Rectal smooth muscle tissue (tissue), 1 donor: ENCODE results near the gene KCNE4.

Source experiments
- H3K27ac ChIP-seq: one replicate; pipeline ENCODE4 v1.7.0; 2013; ENCODE audit warnings: low read depth, low read length, inconsistent platforms
- H3K27me3 ChIP-seq: one replicate; pipeline ENCODE4 v1.7.0; 2013; ENCODE audit warnings: low read length; ENCODE audit not compliant: control insufficient read depth, insufficient read depth
- H3K36me3 ChIP-seq: one replicate; pipeline ENCODE4 v1.7.0; 2013; ENCODE audit warnings: low read length; ENCODE audit not compliant: control insufficient read depth, insufficient read depth
- H3K4me1 ChIP-seq: one replicate; pipeline ENCODE4 v1.7.0; 2013; ENCODE audit warnings: low read length; ENCODE audit not compliant: control insufficient read depth, insufficient read depth
- H3K4me3 ChIP-seq: one replicate; pipeline ENCODE4 v1.7.0; 2013; ENCODE audit warnings: low read length
- H3K9ac ChIP-seq: one replicate; pipeline ENCODE4 v1.7.0; 2013; ENCODE audit warnings: low read length

KCNE4 gene

DNA sequence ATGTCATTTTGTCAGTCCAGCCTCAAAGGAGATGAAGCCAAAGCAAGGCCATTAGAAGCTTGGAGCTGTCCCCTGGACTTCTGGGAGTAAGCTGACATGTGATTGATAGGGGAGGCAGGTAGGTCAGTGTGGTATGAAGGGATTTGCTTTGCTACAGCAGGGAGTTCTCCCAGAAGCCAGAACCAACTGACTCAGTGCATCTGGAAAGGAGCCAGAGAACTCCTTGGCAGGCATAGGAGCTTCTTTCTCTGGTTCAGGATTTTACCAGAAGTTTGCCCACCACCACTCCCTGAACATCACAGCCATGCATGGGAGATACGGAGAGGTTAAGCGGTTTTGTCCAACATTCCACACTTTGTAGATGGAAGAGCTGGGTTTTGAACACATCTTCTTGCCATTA is 24.5 kb upstream of the KCNE4 start:
- H3K36me3 ChIP-seq = no peaks in the 10 kb centered on the region
- H3K9ac ChIP-seq = no peak overlapping the region
- H3K4me3 ChIP-seq = no peak overlapping the region
- H3K27me3 ChIP-seq = no peaks in the 10 kb centered on the region
- no peak overlapping the region for H3K27ac ChIP-seq
- H3K4me1 ChIP-seq = no peaks in the 10 kb centered on the region

DNA sequence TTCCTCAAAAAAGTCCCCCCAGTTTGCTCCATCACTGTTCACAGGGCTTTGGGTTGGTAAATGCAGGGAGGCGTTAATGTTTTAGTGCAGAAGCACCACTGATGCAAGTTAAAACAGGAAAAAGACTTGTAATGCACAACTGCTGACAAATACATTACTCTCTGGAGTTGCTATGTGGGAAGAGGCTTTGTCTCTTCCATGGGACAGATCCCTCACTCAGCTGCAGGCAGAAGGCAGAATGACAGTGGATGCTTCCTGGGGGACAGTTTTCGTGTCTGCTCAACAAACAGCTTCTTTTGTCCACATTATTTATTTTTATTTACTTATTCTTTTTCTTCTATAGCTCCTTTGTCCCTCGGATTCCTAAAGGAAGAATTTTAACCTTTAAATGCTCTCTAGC is 22.7 kb upstream of the KCNE4 start:
- Histone ChIP-seq H3K27ac (no peak overlapping the region), H3K9ac (no peak overlapping the region), H3K36me3 (no peaks in the 10 kb centered on the region), H3K4me3 (no peak overlapping the region), H3K4me1 (no peaks in the 10 kb centered on the region), H3K27me3 (no peaks in the 10 kb centered on the region)

DNA sequence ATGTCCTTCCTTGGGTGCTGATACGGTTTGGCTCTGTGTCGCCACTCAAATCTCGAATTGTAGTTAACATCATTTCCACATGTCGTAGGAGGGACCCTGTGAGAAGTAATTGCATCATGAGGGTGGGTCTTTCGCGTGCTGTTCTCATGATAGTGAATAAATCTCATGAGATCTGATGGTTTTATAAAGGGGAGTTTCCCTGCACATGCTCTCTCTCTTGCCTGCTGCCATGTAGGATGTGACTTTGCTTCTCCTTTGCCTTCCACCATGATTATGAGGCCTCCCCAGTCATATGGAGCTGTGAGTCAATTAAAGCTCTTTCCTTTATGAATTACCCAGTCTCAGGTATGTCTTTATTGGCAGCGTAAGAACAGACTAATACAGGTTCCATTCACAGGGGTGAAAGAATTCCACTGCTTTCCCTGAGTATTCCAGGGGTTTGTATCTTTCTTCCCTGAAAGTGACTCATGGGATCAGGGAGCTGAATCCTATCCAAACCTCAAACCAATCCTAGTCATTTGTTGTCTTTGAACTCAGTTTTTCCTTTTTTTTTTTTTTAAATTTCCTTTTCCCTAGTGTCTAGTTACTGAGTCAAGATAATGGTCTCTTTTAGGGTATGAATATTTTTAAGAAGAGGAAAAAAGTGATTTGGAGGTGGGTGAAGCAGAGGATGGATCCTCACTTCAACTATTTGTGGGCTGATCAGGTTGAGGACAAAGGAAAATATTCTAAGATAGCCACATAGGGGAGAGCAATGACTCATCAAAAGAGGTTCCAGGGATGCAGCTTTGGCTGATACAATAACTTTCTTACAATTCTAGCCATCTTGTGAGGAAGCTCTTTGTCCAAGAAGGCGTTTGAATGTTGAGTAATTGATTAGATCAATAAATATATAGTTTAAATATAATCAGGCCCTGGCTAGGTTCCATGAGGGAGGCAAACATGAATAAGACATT is 19.5 kb upstream of the KCNE4 start:
- no peak overlapping the region for H3K27ac ChIP-seq
- no peak overlapping the region for H3K9ac ChIP-seq
- H3K4me1 ChIP-seq = no peaks in the 10 kb centered on the region
- H3K36me3 ChIP-seq = no peaks in the 10 kb centered on the region
- H3K4me3 ChIP-seq = no peak overlapping the region
- no peaks in the 10 kb centered on the region for H3K27me3 ChIP-seq

DNA sequence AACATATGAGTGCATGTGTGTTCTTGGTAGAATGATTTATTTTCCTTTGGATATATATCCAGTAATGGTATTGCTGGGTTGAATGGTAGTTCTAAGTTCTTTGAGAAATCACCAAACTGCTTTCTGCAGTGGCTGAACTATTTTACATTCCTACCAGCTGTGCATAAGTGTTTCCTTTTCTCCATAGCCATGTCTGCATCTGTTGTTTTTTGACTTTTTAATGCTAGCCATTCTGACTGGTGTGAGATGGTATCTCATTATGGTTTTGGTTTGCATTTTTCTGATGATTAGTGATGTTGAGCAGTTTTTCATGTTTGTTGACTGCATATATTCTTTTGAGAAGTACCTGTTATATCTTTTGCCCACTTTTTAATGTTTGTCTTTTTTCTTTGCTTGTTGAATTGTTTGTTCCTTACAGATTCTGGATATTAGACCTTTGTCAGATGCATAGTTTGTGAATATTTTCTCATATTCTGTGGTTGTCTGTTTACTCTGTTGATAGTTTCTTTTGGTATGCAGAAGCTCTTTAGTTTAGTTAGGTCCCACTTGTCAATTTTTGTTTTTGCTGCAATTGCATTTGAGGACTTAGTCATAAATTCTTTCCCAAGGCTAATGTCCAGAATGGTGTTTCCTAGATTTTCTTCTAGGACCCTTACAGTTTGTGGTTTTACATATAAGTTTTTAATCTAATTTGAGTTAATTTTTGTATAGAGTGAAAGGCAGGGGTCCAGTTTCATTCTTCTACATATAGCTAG is 17.6 kb upstream of the KCNE4 start:
- Histone ChIP-seq H3K27ac (no peak overlapping the region), H3K4me1 (no peaks in the 10 kb centered on the region), H3K27me3 (no peaks in the 10 kb centered on the region), H3K9ac (no peak overlapping the region), H3K4me3 (no peak overlapping the region), H3K36me3 (no peaks in the 10 kb centered on the region)

DNA sequence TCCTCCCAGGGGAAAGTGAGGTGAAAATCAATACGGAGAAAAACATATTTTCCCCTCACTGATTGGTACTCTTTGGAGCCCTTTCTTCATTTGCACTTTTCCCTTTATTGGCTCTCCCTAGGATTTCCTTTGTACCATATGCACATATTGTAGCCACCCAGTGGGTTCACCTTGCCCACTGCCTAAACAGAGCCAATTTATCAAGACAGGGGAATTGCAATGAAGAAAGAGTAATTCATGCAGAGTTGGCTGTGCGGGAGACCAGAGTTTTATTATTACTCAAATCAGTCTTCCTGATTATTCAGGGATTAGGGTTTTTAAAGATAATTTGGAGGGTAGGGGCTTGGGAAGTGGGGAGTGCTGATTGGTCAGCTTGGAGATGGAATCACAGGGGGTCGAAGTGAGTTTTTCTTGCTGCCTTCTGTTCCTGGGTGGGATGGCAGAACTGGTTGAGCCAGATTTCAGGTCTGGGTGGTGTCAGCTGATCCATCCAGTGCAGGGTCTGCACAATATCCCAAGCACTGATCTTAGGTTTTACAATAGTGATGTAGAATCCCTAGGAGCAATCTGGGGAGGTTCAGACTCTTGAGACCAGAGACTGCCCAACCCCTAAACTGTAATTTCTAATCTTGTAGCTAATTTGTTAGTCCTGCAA is 15.1 kb upstream of the KCNE4 start:
- H3K36me3 ChIP-seq = no peaks in the 10 kb centered on the region
- H3K9ac ChIP-seq = no peak overlapping the region
- H3K4me3 ChIP-seq = no peak overlapping the region
- no peaks in the 10 kb centered on the region for H3K27me3 ChIP-seq
- H3K4me1 ChIP-seq = no peaks in the 10 kb centered on the region
- H3K27ac ChIP-seq = no peak overlapping the region

DNA sequence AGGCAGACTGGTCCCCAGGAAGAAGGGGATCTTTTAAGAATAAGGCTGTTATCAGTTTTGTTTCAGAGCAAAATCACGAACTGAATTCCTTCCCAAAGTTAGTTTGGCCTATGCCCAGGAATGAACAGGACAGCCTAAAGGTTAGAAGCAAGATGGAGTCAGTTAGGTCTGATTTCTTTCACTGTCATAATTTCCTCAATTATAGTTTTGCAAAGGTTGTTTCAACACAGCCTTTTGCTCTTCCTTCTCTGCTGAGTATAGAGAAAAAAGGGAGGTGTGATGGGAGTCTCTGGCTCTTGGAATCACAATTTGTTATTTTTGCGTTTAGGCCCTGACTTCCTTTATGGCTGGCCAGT is 14.6 kb upstream of the KCNE4 start:
- Histone ChIP-seq H3K27me3 (no peaks in the 10 kb centered on the region), H3K4me1 (no peaks in the 10 kb centered on the region), H3K36me3 (no peaks in the 10 kb centered on the region), H3K27ac (no peak overlapping the region), H3K4me3 (no peak overlapping the region), H3K9ac (no peak overlapping the region)

DNA sequence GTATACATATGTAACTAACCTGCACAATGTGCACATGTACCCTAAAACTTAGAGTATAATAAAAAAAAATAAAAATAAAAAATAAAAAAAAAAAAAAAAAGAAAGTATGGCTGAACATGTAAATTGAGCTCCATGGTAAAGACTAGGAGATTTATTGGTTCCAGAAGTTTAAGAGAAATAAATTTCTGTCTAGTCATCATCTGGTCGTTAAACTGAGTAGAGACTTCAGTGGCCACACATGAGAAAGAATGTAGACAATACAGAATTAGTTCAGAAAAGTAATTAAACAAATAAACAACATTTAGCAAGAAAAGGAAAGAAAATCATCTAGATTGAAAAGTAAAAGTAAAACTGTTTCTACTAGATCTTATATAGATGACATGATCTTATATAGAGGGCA is 12.4 kb upstream of the KCNE4 start:
- Histone ChIP-seq H3K9ac (no peak overlapping the region), H3K4me3 (no peak overlapping the region), H3K36me3 (no peaks in the 10 kb centered on the region), H3K27me3 (no peaks in the 10 kb centered on the region), H3K27ac (no peak overlapping the region), H3K4me1 (no peaks in the 10 kb centered on the region)

DNA sequence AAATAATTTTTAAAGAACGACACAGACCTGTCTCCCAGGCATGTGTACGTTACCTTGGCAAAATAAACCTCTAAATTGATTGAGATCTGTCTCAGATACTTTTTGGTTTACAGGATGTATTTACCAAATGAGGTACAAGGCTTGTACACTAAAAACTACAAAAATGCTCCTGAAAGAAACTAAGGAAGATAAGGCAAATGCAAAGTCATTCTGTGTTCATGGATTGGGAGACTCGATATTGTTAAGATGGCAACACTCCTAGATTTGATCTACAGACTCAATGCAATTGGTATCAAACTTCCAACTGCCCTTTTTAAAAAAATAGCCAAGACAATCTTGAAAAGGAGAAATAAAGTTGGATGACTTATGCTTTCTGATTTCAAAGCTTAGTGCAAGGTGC is 11.5 kb upstream of the KCNE4 start:
- Histone ChIP-seq H3K4me3 (no peak overlapping the region), H3K27ac (no peak overlapping the region), H3K36me3 (no peaks in the 10 kb centered on the region), H3K9ac (no peak overlapping the region), H3K4me1 (no peaks in the 10 kb centered on the region), H3K27me3 (no peaks in the 10 kb centered on the region)

DNA sequence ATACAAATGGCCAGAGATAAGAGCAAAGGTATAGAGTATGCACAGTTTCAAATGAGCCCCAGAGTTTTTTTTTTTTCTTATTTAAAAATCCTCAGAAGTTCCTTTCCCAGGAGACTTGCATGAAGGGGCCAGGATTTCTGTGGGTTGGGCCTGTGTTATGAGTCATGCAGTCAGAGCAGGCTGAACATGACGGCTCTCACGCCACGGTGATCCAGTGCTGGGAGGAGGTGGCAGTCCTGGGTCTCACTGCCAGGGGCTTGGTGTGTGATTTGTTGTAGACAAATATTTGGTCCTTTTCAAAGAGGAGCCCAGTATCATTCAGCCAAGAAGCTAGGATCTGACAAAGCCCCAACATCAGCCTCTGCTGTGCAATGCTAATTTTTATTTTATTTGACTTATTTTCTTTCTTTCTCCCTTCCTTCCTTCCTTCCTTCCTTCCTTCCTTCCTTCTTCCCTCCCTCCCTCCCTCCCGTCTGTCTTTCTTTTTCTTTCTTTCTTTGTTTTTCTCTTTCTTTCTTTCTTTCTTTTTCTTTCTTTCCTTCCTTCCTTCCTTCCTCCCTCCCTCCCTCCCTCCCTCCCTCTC is 10.4 kb upstream of the KCNE4 start:
- no peaks in the 10 kb centered on the region for H3K27me3 ChIP-seq
- no peaks in the 10 kb centered on the region for H3K4me1 ChIP-seq
- no peaks in the 10 kb centered on the region for H3K36me3 ChIP-seq
- no peak overlapping the region for H3K27ac ChIP-seq
- no peak overlapping the region for H3K9ac ChIP-seq
- no peak overlapping the region for H3K4me3 ChIP-seq

DNA sequence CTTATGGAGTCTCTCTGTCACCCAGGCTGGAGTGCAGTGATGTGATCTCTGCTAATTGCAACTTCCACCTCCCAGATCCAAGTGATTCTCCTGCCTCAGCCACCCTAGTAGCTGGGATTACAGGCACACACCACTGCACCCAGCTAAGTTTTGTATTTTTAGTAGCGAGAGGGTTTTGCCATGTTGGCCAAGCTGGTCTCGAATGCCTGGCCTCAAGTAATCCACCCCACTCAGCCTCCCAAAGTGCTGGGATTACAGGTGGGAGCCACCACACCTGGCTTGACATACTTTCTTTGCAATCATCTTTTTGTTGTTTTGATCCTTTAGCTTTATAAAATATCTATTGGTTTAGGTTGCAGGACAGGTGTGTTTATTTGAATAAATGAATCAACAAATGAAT is 9.7 kb upstream of the KCNE4 start:
- H3K4me3 ChIP-seq = no peak overlapping the region
- no peaks in the 10 kb centered on the region for H3K36me3 ChIP-seq
- H3K27ac ChIP-seq = no peak overlapping the region
- H3K27me3 ChIP-seq = no peaks in the 10 kb centered on the region
- H3K4me1 ChIP-seq = no peaks in the 10 kb centered on the region
- no peak overlapping the region for H3K9ac ChIP-seq

DNA sequence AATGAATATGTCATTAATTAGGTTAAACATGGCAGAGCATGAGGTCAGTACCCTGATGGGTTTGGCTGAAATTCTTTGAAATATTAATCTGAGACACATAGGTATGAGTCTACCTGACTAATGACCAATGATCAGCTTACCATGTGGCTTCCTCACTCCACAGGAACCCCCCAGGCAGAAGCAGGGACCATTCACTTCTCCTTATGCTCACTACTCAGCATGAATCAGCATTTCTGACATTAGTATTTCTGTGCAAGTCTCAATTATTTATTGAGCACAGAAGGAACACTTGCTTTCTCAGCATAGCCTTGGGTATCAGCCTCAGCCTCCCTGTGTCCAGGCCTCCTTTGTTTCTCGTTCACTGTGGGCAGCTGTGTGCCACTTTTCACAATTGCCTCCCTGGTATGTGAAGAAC is 9.3 kb upstream of the KCNE4 start:
- Histone ChIP-seq H3K36me3 (no peaks in the 10 kb centered on the region), H3K4me3 (no peak overlapping the region), H3K4me1 (no peaks in the 10 kb centered on the region), H3K9ac (no peak overlapping the region), H3K27me3 (no peaks in the 10 kb centered on the region), H3K27ac (no peak overlapping the region)

DNA sequence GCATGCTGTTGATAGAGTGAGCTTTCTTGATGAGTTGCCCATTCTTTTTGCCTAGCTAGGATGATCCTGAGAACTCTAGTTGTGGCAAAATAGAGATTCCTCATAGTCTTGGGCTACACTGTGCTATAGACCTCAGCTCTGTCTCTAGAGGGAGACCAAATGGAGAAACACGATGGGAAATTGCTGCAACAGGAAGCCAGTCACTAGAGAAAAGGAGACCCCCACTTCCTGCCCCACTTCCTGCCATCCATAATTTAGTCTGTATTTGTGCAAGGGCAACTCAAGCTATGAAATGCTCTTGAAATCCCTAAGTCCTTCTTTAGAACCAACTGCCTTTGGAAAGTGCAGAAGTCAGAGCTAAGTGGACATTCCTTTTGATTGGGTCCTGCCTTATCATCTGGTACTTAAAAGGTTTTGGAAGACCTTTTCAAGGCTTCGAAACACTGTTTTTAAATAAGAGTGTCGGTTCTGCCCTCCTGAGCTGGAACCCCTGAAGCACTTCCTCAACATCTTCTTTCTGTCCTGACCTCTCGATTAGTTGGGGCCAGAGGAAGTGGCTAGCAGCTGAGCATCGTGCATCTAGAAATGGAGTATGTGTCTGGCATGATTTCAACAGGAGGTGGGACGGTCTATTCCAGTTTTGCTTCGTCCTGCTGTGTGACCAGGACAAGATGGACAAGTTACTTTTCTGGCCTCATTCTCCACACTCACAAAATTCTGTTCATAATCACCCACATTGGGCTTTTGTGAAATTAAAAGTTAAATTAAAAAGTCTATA is 8.6 kb upstream of the KCNE4 start:
- no peak overlapping the region for H3K9ac ChIP-seq
- no peak overlapping the region for H3K4me3 ChIP-seq
- no peak overlapping the region for H3K27ac ChIP-seq
- H3K27me3 ChIP-seq = no peaks in the 10 kb centered on the region
- H3K36me3 ChIP-seq = no peaks in the 10 kb centered on the region
- H3K4me1 ChIP-seq = no peaks in the 10 kb centered on the region
